ENCODE results near the gene FCHO2. TPM values are rescaled to one million over a fixed set of nuclear protein-coding genes. Genes with fewer than 3 reads are reported as not detected.
A peak's percentile ranks its signal among the peaks of the same experiment; 100 is the strongest.

The FCHO2 gene
- total and polyA plus RNA-seq, 2 donors from 2014 or later, result 6.5 to 48.1 TPM

DNA sequence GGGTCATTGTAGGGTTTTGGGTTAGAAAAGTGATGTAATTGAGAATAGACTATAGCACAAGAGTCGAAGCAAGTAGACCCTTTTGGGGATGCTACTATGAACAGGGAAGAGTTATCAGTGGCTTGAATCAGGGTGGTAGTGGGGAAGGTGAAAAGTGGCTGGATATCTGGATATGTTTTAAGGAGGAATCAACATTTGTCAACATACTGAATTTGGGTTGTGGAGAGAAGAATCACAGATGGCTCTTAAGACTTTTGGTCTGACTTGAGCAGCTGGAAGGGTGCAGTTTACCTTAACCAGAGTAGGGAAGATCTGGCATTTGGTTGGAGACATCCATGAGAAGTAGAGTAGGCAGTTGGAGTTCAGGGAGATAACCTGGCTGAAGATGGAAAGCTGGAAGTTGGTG, 38.5 kb upstream of the FCHO2 start:
- DNase-seq (no peak), FAIRE-seq (no peak)
- TF ChIP-seq, protein P1, sequence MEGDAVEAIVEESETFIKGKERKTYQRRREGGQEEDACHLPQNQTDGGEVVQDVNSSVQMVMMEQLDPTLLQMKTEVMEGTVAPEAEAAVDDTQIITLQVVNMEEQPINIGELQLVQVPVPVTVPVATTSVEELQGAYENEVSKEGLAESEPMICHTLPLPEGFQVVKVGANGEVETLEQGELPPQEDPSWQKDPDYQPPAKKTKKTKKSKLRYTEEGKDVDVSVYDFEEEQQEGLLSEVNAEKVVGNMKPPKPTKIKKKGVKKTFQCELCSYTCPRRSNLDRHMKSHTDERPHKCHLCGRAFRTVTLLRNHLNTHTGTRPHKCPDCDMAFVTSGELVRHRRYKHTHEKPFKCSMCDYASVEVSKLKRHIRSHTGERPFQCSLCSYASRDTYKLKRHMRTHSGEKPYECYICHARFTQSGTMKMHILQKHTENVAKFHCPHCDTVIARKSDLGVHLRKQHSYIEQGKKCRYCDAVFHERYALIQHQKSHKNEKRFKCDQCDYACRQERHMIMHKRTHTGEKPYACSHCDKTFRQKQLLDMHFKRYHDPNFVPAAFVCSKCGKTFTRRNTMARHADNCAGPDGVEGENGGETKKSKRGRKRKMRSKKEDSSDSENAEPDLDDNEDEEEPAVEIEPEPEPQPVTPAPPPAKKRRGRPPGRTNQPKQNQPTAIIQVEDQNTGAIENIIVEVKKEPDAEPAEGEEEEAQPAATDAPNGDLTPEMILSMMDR (IDR thresholded peaks at IDR 0.05; ENCODE audit: borderline replicate concordance, extremely low read depth, insufficient read depth), result no peak
- no peaks in the 10 kb centered on the region for H3K36me3 ChIP-seq (ENCODE audit: control insufficient read depth in 2 of 3, insufficient read depth in 3 of 3, low read length in 3 of 3)
- no peak overlapping the region for H3K27ac ChIP-seq (ENCODE audit: low read depth in 2 of 2, low read length in 2 of 2)
- no peaks in the 10 kb centered on the region for H3K27me3 ChIP-seq (ENCODE audit: control insufficient read depth, insufficient read depth, low read length)
- H3K9ac ChIP-seq (ENCODE audit: low read length in 3 of 3), result no peak overlapping the region
- H3K4me1 ChIP-seq (ENCODE audit: control insufficient read depth in 2 of 3, insufficient read depth in 2 of 3, low read depth in 1 of 3, low read length in 3 of 3), result no peaks in the 10 kb centered on the region
- intact Hi-C loops (cut with DNase I), result no loop called here
- H3K4me3 ChIP-seq (ENCODE audit: low read length in 3 of 3), result no peak overlapping the region
- H3K9me3 ChIP-seq (ENCODE audit: control insufficient read depth in 2 of 3, insufficient read depth in 1 of 3, low read length in 3 of 3), result no peaks in the 10 kb centered on the region

DNA sequence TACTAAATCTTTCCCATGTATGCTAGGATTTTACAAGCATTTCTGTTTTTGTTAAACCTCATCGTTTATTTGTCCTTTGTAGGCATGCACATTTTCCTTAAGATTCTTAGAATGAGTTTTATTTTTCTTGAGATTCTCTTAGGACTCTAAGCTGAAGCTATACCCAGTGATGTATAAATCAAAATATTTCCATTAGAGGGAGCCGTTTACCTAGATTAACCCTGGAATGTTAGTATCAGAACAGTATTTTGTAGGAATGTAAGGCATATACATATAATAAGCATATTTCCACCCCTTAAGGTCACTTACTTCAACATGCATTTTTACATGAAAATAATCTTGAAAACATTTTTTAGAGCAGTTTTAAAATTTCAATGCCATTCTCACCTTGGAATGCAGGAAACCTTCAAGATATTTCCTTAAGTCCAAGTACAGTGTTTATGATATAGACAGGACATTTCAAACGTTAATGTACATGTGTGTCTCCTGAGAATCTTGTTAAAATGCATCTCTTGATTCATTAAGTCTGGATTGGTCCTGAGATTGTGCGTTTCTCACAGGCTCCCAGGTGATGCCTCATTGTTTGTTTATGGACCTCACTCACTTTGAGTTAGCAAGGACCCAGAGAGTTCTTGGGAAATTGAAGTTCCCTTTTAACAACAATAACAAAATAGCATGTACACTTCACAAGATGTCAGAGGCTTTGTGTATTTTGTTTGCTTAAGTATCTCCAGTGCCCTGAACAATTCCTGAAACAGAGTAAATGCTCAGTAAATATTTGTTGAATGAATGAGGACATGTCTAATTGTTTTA, 34.9 kb upstream of the FCHO2 start:
- Histone ChIP-seq H3K27ac (ENCODE audit: low read depth in 2 of 2, low read length in 2 of 2) (no peak overlapping the region), H3K27me3 (ENCODE audit: control insufficient read depth, insufficient read depth, low read length) (no peaks in the 10 kb centered on the region), H3K9ac (ENCODE audit: low read length in 3 of 3) (no peak overlapping the region), H3K4me1 (ENCODE audit: control insufficient read depth in 2 of 3, insufficient read depth in 2 of 3, low read depth in 1 of 3, low read length in 3 of 3) (no peaks in the 10 kb centered on the region), H3K9me3 (ENCODE audit: control insufficient read depth in 2 of 3, insufficient read depth in 1 of 3, low read length in 3 of 3) (no peaks in the 10 kb centered on the region), H3K36me3 (ENCODE audit: control insufficient read depth in 2 of 3, insufficient read depth in 3 of 3, low read length in 3 of 3) (no peaks in the 10 kb centered on the region), H3K4me3 (ENCODE audit: low read length in 3 of 3) (no peak overlapping the region)
- TF ChIP-seq, protein P1 (IDR thresholded peaks at IDR 0.05; ENCODE audit: borderline replicate concordance, extremely low read depth, insufficient read depth), result peak; percentile 32
- peak in 2 of 5 donors; percentile 31 to 40 for DNase-seq
- FAIRE-seq, result peak; percentile 63
- intact Hi-C loops (cut with DNase I), result no loop called here

DNA sequence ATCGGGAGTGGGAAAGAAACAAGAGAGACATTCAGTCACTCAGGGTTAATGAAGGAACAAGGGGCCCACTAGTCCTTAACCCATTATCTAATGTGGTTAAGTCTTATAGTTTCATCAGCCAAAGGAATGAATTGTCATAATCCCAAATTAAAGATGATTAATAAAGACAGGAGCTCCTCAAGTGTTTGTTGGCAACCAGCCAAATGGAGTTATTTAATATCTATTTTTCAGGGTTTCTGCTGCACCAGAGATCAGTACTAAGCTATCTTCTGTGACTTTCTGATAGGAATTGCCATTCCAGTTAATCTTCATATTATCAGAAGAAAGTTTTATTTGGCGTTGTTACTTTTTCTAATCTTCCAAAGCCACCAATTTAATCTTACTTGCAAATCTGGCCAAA, 34.0 kb upstream of the FCHO2 start:
- Histone ChIP-seq H3K9ac (ENCODE audit: low read length in 3 of 3) (no peak overlapping the region), H3K4me3 (ENCODE audit: low read length in 3 of 3) (no peak overlapping the region), H3K4me1 (ENCODE audit: control insufficient read depth in 2 of 3, insufficient read depth in 2 of 3, low read depth in 1 of 3, low read length in 3 of 3) (no peaks in the 10 kb centered on the region), H3K36me3 (ENCODE audit: control insufficient read depth in 2 of 3, insufficient read depth in 3 of 3, low read length in 3 of 3) (no peaks in the 10 kb centered on the region), H3K27me3 (ENCODE audit: control insufficient read depth, insufficient read depth, low read length) (no peaks in the 10 kb centered on the region), H3K9me3 (ENCODE audit: control insufficient read depth in 2 of 3, insufficient read depth in 1 of 3, low read length in 3 of 3) (no peaks in the 10 kb centered on the region), H3K27ac (ENCODE audit: low read depth in 2 of 2, low read length in 2 of 2) (no peak overlapping the region)
- intact Hi-C loops (cut with DNase I), result no loop called here
- TF ChIP-seq, protein P1 (IDR thresholded peaks at IDR 0.05; ENCODE audit: borderline replicate concordance, extremely low read depth, insufficient read depth), result no peak
- DNase-seq (no peak), FAIRE-seq (no peak)

All from kidney (tissue), 14 donors.